Endothelial cell (in vitro differentiated cells): Measurements from ENCODE around the gene ATXN1. TPM values are rescaled to one million over a fixed set of nuclear protein-coding genes. Genes with fewer than 3 reads are reported as not detected.

Experiments used
- DNase-seq: peaks from one replicate; pipeline ENCODE4 v3.0.0; 2021; ENCODE audit warnings: low spot score
- H3K27ac Mint-ChIP-seq: one replicate; pipeline ENCODE4 v1.8.0; 2021; ENCODE audit warnings: mixed read lengths, inconsistent platforms; ENCODE audit not compliant: unreplicated experiment
- H3K27me3 Mint-ChIP-seq: one replicate; pipeline ENCODE4 v1.8.0; 2021; ENCODE audit warnings: mild to moderate bottlenecking, moderate library complexity, mixed read lengths, inconsistent platforms; ENCODE audit not compliant: unreplicated experiment
- H3K36me3 Mint-ChIP-seq: one replicate; pipeline ENCODE4 v1.8.0; 2021; ENCODE audit warnings: mild to moderate bottlenecking, low read depth, mixed read lengths, inconsistent platforms; ENCODE audit not compliant: unreplicated experiment
- H3K4me1 Mint-ChIP-seq: one replicate; pipeline ENCODE4 v1.8.0; 2021; ENCODE audit warnings: mild to moderate bottlenecking, mixed read lengths, inconsistent platforms; ENCODE audit not compliant: unreplicated experiment
- H3K4me3 Mint-ChIP-seq: one replicate; pipeline ENCODE4 v1.8.0; 2021; ENCODE audit warnings: mild to moderate bottlenecking, mixed read lengths, inconsistent platforms; ENCODE audit not compliant: unreplicated experiment
- H3K9me3 Mint-ChIP-seq: one replicate; pipeline ENCODE4 v1.8.0; 2021; ENCODE audit warnings: mixed read lengths, inconsistent platforms; ENCODE audit not compliant: unreplicated experiment
- total RNA-seq: library from RNA; stranded (reverse); fragmentation: NEBNext Ultra II Directional; extraction: Animal tissue kit (Norgen Biotek cat#: 25700); gene quantifications from one replicate; pipeline ENCODE4 v1.2.1, GENCODE V29; 2021; ENCODE audit not compliant: unreplicated experiment
- TF ChIP-seq, protein P1 (sequence below): fragments of 200-600 bp; sonication (generic); IDR thresholded peaks from one replicate; pipeline ENCODE4 v1.5.0; 2021; ENCODE audit warnings: antibody characterized with exemption; ENCODE audit not compliant: unreplicated experiment

ATXN1 gene
- total RNA-seq, 1 donor from 2014 or later, result 18.7 TPM

DNA sequence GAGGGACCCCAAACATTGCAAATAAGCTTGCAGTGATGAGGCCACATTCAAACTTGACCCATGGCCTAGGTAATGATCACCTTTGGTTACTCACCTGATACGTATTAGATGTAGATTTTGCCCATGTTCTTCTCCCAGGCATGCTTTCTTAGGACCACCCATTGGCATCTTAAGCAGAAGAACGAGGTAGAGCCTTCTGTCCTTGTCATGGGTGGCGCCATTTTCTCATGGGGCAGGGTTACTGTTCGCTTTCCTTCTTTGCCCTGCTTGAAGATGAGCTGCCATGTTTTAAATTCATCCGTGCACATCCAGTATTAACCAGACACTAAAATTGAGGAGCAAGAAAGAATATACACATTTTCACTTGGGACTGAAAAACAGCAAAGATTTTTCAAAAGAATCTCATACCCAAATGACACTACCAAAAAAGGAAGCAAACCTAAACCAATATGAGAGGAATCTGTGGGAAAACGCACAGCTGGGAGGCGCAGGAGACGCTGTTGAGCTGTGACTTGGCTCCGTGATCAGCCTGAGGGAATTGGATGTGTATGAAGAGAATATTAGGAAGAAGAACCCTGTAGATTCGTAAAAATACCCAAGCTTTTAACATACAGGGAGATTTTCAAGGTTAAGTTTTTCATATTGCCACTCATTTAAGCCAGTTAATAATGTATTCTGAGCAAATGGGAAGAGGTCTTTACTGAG lies 486.2 kb downstream of the ATXN1 start:
- Mint-ChIP-seq H3K27ac (no peak overlapping the region), H3K27me3 (peaks cover 9% of the 10 kb centered on the region), H3K4me1 (peaks cover 26% of the 10 kb centered on the region), H3K4me3 (no peak overlapping the region), H3K9me3 (no peaks in the 10 kb centered on the region), H3K36me3 (no peaks in the 10 kb centered on the region)
- TF ChIP-seq, protein P1, sequence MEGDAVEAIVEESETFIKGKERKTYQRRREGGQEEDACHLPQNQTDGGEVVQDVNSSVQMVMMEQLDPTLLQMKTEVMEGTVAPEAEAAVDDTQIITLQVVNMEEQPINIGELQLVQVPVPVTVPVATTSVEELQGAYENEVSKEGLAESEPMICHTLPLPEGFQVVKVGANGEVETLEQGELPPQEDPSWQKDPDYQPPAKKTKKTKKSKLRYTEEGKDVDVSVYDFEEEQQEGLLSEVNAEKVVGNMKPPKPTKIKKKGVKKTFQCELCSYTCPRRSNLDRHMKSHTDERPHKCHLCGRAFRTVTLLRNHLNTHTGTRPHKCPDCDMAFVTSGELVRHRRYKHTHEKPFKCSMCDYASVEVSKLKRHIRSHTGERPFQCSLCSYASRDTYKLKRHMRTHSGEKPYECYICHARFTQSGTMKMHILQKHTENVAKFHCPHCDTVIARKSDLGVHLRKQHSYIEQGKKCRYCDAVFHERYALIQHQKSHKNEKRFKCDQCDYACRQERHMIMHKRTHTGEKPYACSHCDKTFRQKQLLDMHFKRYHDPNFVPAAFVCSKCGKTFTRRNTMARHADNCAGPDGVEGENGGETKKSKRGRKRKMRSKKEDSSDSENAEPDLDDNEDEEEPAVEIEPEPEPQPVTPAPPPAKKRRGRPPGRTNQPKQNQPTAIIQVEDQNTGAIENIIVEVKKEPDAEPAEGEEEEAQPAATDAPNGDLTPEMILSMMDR, result no peak
- DNase-seq, result no peak

DNA sequence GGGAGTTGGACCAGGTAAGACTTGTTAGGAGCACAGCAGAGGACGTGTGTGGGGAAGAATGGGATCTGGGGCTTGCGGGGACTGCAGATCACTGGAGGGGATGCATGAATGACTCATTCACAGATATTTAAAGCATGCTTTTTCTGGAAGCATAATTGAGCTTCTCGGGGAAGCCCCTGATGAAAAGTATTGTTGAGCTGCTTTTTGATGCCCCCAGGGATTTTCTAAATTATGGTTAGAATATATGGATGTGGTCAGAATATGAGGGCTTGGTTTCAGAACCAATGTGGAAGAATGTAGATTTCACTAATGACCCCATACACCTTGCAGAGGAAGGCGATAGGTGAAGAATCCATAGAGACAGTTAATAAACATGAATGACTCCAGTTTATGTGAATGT lies 486.8 kb downstream of the ATXN1 start:
- TF ChIP-seq, protein P1, result no peak
- no peak for DNase-seq
- H3K4me1 Mint-ChIP-seq, result peaks cover 22% of the 10 kb centered on the region
- H3K27ac Mint-ChIP-seq, result no peak overlapping the region
- H3K9me3 Mint-ChIP-seq, result no peaks in the 10 kb centered on the region
- no peaks in the 10 kb centered on the region for H3K36me3 Mint-ChIP-seq
- peaks cover 5% of the 10 kb centered on the region for H3K27me3 Mint-ChIP-seq
- no peak overlapping the region for H3K4me3 Mint-ChIP-seq

DNA sequence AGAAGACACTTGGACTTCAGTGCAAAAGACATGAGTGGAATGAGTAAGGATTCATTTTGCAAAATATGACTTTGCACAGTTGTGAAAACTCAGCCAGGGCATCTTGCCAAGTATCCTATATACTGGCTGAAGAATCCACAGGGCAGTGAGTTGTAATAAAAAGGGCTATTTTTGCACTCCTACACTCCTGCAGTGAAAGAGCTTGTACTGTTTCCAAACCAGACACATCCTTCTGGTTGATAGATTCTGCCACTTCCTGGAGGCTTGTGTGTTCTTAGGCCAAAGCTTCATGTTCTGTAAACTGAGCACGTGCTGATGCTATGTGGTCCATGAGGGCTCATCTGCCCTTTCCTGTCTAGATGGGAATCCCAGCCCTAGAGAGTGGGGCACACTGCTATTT lies 488.0 kb downstream of the ATXN1 start:
- peaks cover 2% of the 10 kb centered on the region for H3K27me3 Mint-ChIP-seq
- H3K9me3 Mint-ChIP-seq, result no peaks in the 10 kb centered on the region
- peaks cover 16% of the 10 kb centered on the region for H3K4me1 Mint-ChIP-seq
- no peaks in the 10 kb centered on the region for H3K36me3 Mint-ChIP-seq
- H3K27ac Mint-ChIP-seq, result no peak overlapping the region
- no peak overlapping the region for H3K4me3 Mint-ChIP-seq
- TF ChIP-seq, protein P1, result no peak
- no peak for DNase-seq

GRCh38 chr6:16272201-16272600 lies 489.1 kb downstream of the ATXN1 start:
- no peak for DNase-seq
- H3K27me3 Mint-ChIP-seq, result peaks cover 1% of the 10 kb centered on the region
- no peaks in the 10 kb centered on the region for H3K9me3 Mint-ChIP-seq

DNA sequence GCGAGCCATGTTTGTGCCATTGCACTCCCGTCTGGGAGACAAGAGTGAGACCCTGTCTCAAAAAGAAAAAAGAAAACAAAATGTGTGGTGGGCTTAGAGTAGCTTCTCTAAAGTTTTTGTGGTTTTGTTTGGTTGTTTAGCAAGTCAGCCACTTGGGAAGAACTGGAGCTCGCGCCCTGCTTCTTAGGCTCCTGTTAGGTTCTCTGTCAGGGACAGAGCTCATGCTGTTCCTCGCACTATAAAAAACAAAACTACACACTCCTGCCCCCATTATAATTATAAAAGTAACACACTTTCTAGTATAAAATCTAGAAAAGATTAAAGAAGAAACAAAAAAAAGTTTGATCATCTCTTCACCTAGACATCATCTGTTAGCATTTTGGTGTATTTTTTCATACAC lies 489.8 kb downstream of the ATXN1 start:
- no peaks in the 10 kb centered on the region for H3K36me3 Mint-ChIP-seq

More at GRCh38 chr6:16272201-16272600, 489.1 kb downstream of the ATXN1 start:
- TF ChIP-seq, protein P1, result no peak
- Mint-ChIP-seq H3K4me3 (no peak overlapping the region), H3K36me3 (no peaks in the 10 kb centered on the region), H3K27ac (no peak overlapping the region), H3K4me1 (peaks cover 5% of the 10 kb centered on the region)

More for the DNA sequence above, 489.8 kb downstream of the ATXN1 start:
- TF ChIP-seq, protein P1, result no peak
- Mint-ChIP-seq H3K4me1 (peaks cover under 1% of the 10 kb centered on the region), H3K9me3 (no peaks in the 10 kb centered on the region), H3K4me3 (no peak overlapping the region), H3K27me3 (peaks cover under 1% of the 10 kb centered on the region), H3K27ac (no peak overlapping the region)
- no peak for DNase-seq
